GM11168 (cell line): Measurements from ENCODE around the gene DNAH8.

Experiments used
- in situ Hi-C: fragments of 300-500 bp; cut with MboI; formaldehyde crosslinking; loops from one replicate; pipeline ENCODE4 v1.12.0; 2022; ENCODE audit warnings: low sequenced_read_pairs; ENCODE audit not compliant: unreplicated experiment

DNAH8 gene

GRCh38 chr6:38943964-38944363, 228.9 kb downstream of the DNAH8 start:
- in situ Hi-C loops: no loop called here

- in situ Hi-C loops: no loop called here
Observed at GRCh38 chr6:38944655-38945279, 229.7 kb downstream of the DNAH8 start.

- in situ Hi-C loops: no loop called here
Observed at GRCh38 chr6:38955861-38956260, 240.8 kb downstream of the DNAH8 start.

GRCh38 chr6:38957426-38957825, 242.3 kb downstream of the DNAH8 start:
- in situ Hi-C loops: no loop called here

- in situ Hi-C loops: no loop called here
Observed at GRCh38 chr6:38959138-38959537, 244.0 kb downstream of the DNAH8 start.

GRCh38 chr6:38968702-38969149, 253.6 kb downstream of the DNAH8 start:
- in situ Hi-C loops: no loop called here

GRCh38 chr6:38973178-38974057, 258.3 kb downstream of the DNAH8 start:
- in situ Hi-C loops: no loop called here

- in situ Hi-C loops: no loop called here
Observed at GRCh38 chr6:38974389-38975151, 259.5 kb downstream of the DNAH8 start.

GRCh38 chr6:38975621-38976049, 260.5 kb downstream of the DNAH8 start:
- in situ Hi-C loops: no loop called here

GRCh38 chr6:38976051-38976450, 260.9 kb downstream of the DNAH8 start:
- in situ Hi-C loops: no loop called here

GRCh38 chr6:38976801-38977500, 261.8 kb downstream of the DNAH8 start:
- in situ Hi-C loops: no loop called here

GRCh38 chr6:38978139-38978704, 263.1 kb downstream of the DNAH8 start:
- in situ Hi-C loops: no loop called here

GRCh38 chr6:38982470-38982869, 267.4 kb downstream of the DNAH8 start:
- in situ Hi-C loops: no loop called here

GRCh38 chr6:38984723-38985122, 269.6 kb downstream of the DNAH8 start:
- in situ Hi-C loops: no loop called here

- in situ Hi-C loops: no loop called here
Observed at GRCh38 chr6:38985839-38986238, 270.7 kb downstream of the DNAH8 start.

- in situ Hi-C loops: no loop called here
Observed at GRCh38 chr6:38987503-38987902, 272.4 kb downstream of the DNAH8 start.

- in situ Hi-C loops: no loop called here
Observed at GRCh38 chr6:38988736-38989449, 273.8 kb downstream of the DNAH8 start.

GRCh38 chr6:38990475-38990874, 275.4 kb downstream of the DNAH8 start:
- in situ Hi-C loops: loop anchor here (10.0 kb wide), 1 partner anchor 314 kb away; no protein-coding TSS in a partner anchor

GRCh38 chr6:38996676-38997075, 281.6 kb downstream of the DNAH8 start:
- in situ Hi-C loops: loop anchor here (10.0 kb wide), 1 partner anchor 308 kb away; no protein-coding TSS in a partner anchor
